EL (cell line): ENCODE measurements around the gene SH3BP1.

Source experiments
- DNase-seq: peaks from one replicate; pipeline ENCODE4 v3.0.0-alpha.2; 2016

Gene SH3BP1

GRCh38 chr22:37659066-37659896 is 19.8 kb downstream of the SH3BP1 start:
- DNase-seq = no peak

- no peak for DNase-seq
Observed at GRCh38 chr22:37659897-37660708, 20.6 kb downstream of the SH3BP1 start.

GRCh38 chr22:37660709-37661045 is 21.2 kb downstream of the SH3BP1 start:
- no peak for DNase-seq

GRCh38 chr22:37661160-37661924 is 21.9 kb downstream of the SH3BP1 start:
- peak; percentile 87 for DNase-seq

- DNase-seq = no peak
Observed at GRCh38 chr22:37662039-37662438, 22.6 kb downstream of the SH3BP1 start.

GRCh38 chr22:37663521-37664140 is 24.2 kb downstream of the SH3BP1 start:
- peak; percentile 81 for DNase-seq

GRCh38 chr22:37664249-37665101 is 25.0 kb downstream of the SH3BP1 start:
- no peak for DNase-seq

GRCh38 chr22:37665487-37665886 is 26.0 kb downstream of the SH3BP1 start:
- no peak for DNase-seq

GRCh38 chr22:37669586-37669985 is 30.1 kb downstream of the SH3BP1 start:
- no peak for DNase-seq

GRCh38 chr22:37672206-37672919 is 32.9 kb downstream of the SH3BP1 start:
- DNase-seq = no peak

GRCh38 chr22:37672920-37673455 is 33.5 kb downstream of the SH3BP1 start:
- DNase-seq = no peak

GRCh38 chr22:37674248-37674647 is 34.8 kb downstream of the SH3BP1 start:
- no peak for DNase-seq

GRCh38 chr22:37674951-37675929 is 35.8 kb downstream of the SH3BP1 start, which contains the start of gene LGALS1:
Gene LGALS1, plus strand, starts transcription at chr22:37675636. Its CDS starts 67 bp downstream, at chr22:37675703.
- peak; percentile 99 for DNase-seq

GRCh38 chr22:37675930-37676735 is 36.7 kb downstream of the SH3BP1 start:
- peak; percentile 41 for DNase-seq

GRCh38 chr22:37676736-37677492 is 37.4 kb downstream of the SH3BP1 start:
- DNase-seq = peak; percentile 99

- no peak for DNase-seq
Observed at GRCh38 chr22:37677493-37677974, 38.1 kb downstream of the SH3BP1 start.

GRCh38 chr22:37678372-37678771 is 38.9 kb downstream of the SH3BP1 start:
- DNase-seq = no peak

- DNase-seq = no peak
Observed at GRCh38 chr22:37679670-37680069, 40.2 kb downstream of the SH3BP1 start.
